Choroid plexus epithelial cell (primary cell): ENCODE results near the gene DNAJC7.

Experiments
- DNase-seq: peaks from one replicate; pipeline ENCODE4 v3.0.0-alpha.2; 2010; ENCODE audit warnings: low read depth
- H3K4me3 ChIP-seq: 2 replicates; pipeline ENCODE4 v1.5.1; 2011; ENCODE audit warnings: low read depth, mild to moderate bottlenecking, control low read depth, low read length, moderate library complexity
- TF ChIP-seq, protein P1 (sequence below): conservative IDR thresholded peaks from 2 replicates; pipeline ENCODE4 v1.5.1; 2011; ENCODE audit warnings: low read depth, mild to moderate bottlenecking, control low read depth, inconsistent platforms, low read length, moderate library complexity

Gene DNAJC7

DNA sequence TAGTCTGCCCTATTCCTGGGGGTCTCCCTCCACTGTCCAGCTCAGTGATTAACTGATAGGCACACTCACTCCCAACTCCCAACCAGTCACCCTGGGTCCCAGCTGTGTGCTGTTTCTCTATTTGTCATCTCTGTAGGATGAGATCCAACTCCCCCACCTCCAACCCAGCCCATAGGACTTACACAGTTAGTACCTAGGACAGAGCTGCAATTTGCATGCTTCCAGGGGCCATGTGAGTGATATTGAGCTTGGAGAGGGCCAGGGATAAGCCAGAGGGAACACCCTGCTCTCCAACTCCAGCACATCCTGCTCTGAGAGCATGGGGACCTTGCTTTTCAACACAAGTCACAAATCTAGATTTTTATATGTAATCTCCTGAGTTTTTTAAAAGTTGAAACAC, 24.4 kb upstream of the DNAJC7 start:
- no peak for DNase-seq
- TF ChIP-seq, protein P1, sequence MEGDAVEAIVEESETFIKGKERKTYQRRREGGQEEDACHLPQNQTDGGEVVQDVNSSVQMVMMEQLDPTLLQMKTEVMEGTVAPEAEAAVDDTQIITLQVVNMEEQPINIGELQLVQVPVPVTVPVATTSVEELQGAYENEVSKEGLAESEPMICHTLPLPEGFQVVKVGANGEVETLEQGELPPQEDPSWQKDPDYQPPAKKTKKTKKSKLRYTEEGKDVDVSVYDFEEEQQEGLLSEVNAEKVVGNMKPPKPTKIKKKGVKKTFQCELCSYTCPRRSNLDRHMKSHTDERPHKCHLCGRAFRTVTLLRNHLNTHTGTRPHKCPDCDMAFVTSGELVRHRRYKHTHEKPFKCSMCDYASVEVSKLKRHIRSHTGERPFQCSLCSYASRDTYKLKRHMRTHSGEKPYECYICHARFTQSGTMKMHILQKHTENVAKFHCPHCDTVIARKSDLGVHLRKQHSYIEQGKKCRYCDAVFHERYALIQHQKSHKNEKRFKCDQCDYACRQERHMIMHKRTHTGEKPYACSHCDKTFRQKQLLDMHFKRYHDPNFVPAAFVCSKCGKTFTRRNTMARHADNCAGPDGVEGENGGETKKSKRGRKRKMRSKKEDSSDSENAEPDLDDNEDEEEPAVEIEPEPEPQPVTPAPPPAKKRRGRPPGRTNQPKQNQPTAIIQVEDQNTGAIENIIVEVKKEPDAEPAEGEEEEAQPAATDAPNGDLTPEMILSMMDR, result no peak
- no peak overlapping the region for H3K4me3 ChIP-seq

DNA sequence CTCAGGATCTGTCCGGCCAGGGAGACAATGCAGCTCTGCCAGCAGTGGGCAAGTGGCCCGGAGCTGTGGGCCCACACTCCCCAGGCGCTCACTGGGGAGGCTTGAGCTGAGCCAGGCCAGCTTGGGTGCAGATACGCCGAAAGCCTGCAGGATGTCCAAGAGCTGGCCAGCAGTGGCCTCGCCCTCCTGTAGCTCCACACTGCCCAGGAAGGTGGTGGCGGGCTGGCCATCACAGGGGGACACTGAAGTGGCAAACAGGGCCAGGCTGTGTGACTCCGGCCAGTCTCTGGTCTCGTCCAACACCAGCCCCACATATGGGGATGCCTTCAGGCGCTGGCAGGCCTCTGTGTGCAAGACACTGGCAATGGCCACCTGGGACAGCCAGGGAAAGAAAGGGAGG, 23.6 kb upstream of the DNAJC7 start:
- TF ChIP-seq, protein P1, result no peak
- no peak for DNase-seq
- H3K4me3 ChIP-seq, result no peak overlapping the region

DNA sequence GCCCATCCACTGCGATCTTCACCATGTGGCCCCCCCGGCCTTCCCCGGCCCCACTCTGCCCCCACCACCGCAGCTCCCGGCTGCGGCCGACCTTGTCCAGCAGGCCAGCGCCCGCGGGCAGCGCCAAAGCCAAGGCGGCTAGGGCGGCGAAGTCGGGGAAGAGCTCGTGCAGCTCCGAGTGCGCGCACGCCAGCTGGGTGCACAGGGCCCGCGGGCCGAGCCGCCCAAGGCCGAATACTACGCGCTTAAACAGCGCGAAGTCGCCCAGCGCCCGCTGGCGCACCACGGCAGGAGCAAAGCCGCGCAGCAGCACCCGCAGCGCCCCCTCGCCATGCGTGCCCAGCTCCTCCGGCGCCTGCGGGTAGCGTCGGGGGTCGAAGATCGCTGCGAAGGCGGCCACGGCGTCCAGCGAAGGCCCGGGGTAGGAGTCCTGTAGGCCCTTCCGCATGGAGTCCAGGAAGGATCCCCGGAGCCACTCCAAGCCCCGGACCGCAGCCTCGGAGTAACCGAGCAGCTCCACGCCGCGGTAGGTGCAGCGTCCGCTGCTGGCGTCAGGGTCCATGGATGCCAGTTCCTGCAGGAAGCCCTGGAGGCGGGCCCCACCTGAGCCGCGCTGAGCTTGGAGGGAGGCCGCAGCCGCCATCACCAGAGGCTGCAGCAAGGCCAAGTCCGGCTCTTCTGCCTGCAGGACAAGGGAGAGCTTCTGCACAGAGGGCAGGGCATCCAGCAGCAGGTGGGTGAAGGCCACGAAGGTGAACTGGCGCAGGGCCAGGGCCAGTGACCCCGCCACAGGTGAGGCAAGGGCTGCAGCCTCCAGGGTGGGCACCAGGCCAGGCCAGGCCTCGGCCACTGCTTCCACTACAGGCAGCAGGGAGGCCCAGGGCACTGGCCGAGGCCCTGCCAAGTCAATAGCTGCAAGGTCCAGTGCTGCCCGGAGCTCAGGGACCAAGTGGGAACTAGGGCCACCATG, 22.8 kb upstream of the DNAJC7 start:
- TF ChIP-seq, protein P1, result no peak
- H3K4me3 ChIP-seq, result peak overlapping the region; percentile 3
- no peak for DNase-seq

DNA sequence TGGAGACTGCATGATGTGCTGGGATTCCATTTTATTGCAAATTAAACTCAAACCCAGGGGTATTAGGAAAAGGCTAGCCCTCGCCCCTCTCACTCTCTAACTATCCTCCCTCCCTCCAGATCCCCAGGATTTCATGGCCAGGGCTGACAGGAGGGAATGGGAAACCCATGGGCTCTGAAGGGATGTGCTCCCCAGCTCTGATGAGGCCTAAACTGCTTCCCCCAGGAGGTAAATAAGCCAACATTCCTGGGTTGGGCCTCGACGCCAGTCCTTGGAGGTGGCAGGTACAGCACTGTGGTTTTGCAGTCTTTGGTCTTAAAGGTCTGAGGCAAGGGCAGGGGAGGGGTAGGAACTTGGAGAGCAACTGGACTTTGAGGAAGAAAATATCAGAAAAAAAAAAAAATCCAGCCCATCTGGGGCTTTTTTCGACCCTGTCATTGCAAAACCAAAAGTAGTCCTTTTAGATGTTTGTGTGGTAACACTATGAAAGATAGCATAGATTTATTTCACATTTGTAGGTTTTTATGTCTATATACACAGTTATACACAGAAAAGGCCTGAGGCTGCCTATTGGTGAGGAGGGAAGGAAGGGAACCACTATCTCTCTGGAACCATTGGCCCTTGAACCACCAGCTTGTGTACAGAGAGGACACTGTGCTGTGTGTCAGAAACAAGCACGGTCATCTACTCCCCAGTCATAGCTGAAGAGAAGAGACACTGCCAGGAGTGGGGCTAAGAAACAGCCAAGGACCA, 21.2 kb upstream of the DNAJC7 start:
- DNase-seq, result no peak
- TF ChIP-seq, protein P1, result no peak

DNA sequence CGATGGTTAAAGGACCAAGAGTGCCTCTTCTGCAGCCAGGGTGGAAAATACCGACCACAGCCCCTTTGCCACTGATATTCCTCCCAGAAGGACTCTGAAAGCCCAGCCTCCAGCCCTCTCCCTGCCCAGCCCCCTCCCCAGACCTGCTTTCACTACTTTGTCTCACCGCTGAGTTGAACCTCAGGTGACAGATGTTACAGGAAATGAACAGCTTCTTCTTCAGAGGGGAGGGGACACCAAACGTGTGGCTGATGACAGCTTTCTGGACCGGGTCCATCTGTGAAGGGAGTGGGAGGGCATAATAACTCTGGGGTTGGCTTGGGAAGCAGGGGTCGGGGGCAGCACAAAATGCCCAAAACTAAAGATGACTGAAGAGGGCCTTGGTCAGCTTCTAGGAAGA, 16.8 kb upstream of the DNAJC7 start:
- H3K4me3 ChIP-seq, result no peak overlapping the region
- no peak for DNase-seq
- TF ChIP-seq, protein P1, result no peak

More for the DNA sequence above, 21.2 kb upstream of the DNAJC7 start:
- H3K4me3 ChIP-seq, result no peak overlapping the region

DNA sequence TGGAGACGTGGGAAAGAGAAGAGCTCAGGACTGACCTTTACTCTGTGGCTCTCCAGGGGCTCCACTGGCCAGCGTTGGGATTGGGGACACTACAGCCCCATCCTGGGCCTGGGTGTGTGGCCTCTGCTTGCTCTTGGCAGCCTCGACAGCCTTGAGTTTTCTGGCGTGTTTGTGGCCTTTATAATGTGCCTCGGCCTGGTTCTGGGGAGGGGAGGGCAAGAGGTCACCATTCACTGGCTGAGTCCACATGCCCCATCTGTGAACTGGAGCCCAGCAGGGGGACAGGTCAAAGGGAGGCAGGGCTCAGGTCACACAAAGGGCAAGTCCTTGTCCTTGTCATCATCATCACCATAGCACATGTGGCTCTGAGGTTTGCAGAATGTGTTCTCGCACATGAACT, 14.3 kb upstream of the DNAJC7 start:
- H3K4me3 ChIP-seq, result no peak overlapping the region
- no peak for DNase-seq
- TF ChIP-seq, protein P1, result no peak
